IMR-90 (cell line): ENCODE measurements around the gene IGSF3. TPM values are rescaled to one million over a fixed set of nuclear protein-coding genes. Genes with fewer than 3 reads are reported as not detected.

ENCODE experiments used
- ATAC-seq: fragments of 200-7000 bp; cut with Tn5 transposase; 2 replicates; pipeline ENCODE4 v1.9.1; 2020; ENCODE audit warnings: low read depth, mild to moderate bottlenecking, moderate library complexity
- BruUV-seq: library from RNA; stranded (reverse); fragments of 400-500 nt; replicated peaks from 2 replicates; lab custom pipeline; 2021; lab: Mats Ljungman, UMichigan
- CTCF ChIA-PET: fragments of 300-600 bp; formaldehyde crosslinking; extraction: SDS; loops from one replicate; lab custom pipeline; 2021; ENCODE audit warnings: antibody characterized with exemption; lab: Yijun Ruan, JAX
- POLR2A ChIA-PET: fragments of 300-600 bp; sonication (Branson Sonifier 250); formaldehyde crosslinking; loops from one replicate; lab custom pipeline; 2022; ENCODE audit warnings: antibody characterized with exemption; ENCODE audit not compliant: unreplicated experiment; lab: Charles Lee
- DNase-seq: peaks from one replicate; pipeline ENCODE4 v3.0.0; 2013
- H2AFZ ChIP-seq: replicated peaks from 2 replicates; pipeline ENCODE3; 2013; ENCODE audit warnings: low read length, mild to moderate bottlenecking; ENCODE audit not compliant: poor library complexity
- H2AK5ac ChIP-seq: 2 replicates; pipeline ENCODE4 v1.6.1; 2013; ENCODE audit warnings: low read depth, low read length, inconsistent platforms
- H2AK9ac ChIP-seq: replicated peaks from 2 replicates; pipeline ENCODE3; 2013; ENCODE audit warnings: mild to moderate bottlenecking, low read depth, low read length, moderate library complexity; ENCODE audit not compliant: poor library complexity
- H2BK120ac ChIP-seq: 2 replicates; pipeline ENCODE4 v1.6.1; 2013; ENCODE audit warnings: low read depth, low read length, inconsistent platforms
- H2BK15ac ChIP-seq: 3 replicates; pipeline ENCODE4 v1.6.1; 2013; ENCODE audit warnings: low read depth, low read length, inconsistent platforms
- H2BK20ac ChIP-seq: 2 replicates; pipeline ENCODE4 v1.6.1; 2013; ENCODE audit warnings: low read depth, mild to moderate bottlenecking, inconsistent platforms, low read length, moderate library complexity
- H2BK5ac ChIP-seq: 2 replicates; pipeline ENCODE4 v1.6.1; 2013; ENCODE audit warnings: mild to moderate bottlenecking, low read depth, low read length, inconsistent platforms; ENCODE audit not compliant: poor library complexity, severe bottlenecking
- H3K14ac ChIP-seq: replicated peaks from 2 replicates; pipeline ENCODE4 v1.6.1; 2013; ENCODE audit warnings: low read depth, low read length, inconsistent platforms
- H3K18ac ChIP-seq: 2 replicates; pipeline ENCODE4 v1.6.1; 2013; ENCODE audit warnings: low read depth, low read length, control low read depth
- H3K23ac ChIP-seq: 2 replicates; pipeline ENCODE4 v1.6.1; 2013; ENCODE audit warnings: low read depth, low read length, inconsistent platforms
- H3K27ac ChIP-seq: 2 replicates; pipeline ENCODE4 v1.5.1; 2013; ENCODE audit warnings: mild to moderate bottlenecking, control low read depth, low read length; ENCODE audit not compliant: insufficient read depth
- H3K27me3 ChIP-seq: 2 replicates; pipeline ENCODE4 v1.6.1; 2013; ENCODE audit warnings: low read length; ENCODE audit not compliant: control insufficient read depth, insufficient read depth
- H3K36me3 ChIP-seq: 2 replicates; pipeline ENCODE4 v1.6.1; 2013; ENCODE audit warnings: low read length, mixed read lengths; ENCODE audit not compliant: control insufficient read depth, insufficient read depth
- H3K4ac ChIP-seq: 2 replicates; pipeline ENCODE4 v1.6.1; 2013; ENCODE audit warnings: low read depth, low read length, inconsistent platforms
- H3K4me1 ChIP-seq: 2 replicates; pipeline ENCODE4 v1.6.1; 2013; ENCODE audit warnings: low read length, mixed read lengths; ENCODE audit not compliant: control insufficient read depth, insufficient read depth
- H3K4me2 ChIP-seq: 2 replicates; pipeline ENCODE4 v1.6.1; 2013; ENCODE audit warnings: low read depth, mild to moderate bottlenecking, control low read depth, low read length, moderate library complexity
- H3K4me3 ChIP-seq: 2 replicates; pipeline ENCODE4 v1.5.1; 2013; ENCODE audit warnings: low read depth, mild to moderate bottlenecking, control low read depth, low read length, moderate library complexity; ENCODE audit not compliant: insufficient read depth
- H3K56ac ChIP-seq: 2 replicates; pipeline ENCODE4 v1.6.1; 2013; ENCODE audit warnings: low read length, inconsistent platforms; ENCODE audit not compliant: insufficient read depth; ENCODE audit errors: extremely low read depth
- H3K79me1 ChIP-seq, 2 experiments: 2 replicates each; pipeline ENCODE4 v1.6.1; 2013; ENCODE audit warnings: low read length in 2 of 2, inconsistent platforms in 1 of 2, low read depth in 1 of 2
- H3K9ac ChIP-seq: 2 replicates; pipeline ENCODE4 v1.6.1; 2013; ENCODE audit warnings: low read depth, low read length, control low read depth
- H3K9me1 ChIP-seq: 2 replicates; pipeline ENCODE4 v1.6.1; 2013; ENCODE audit warnings: low read length, inconsistent platforms; ENCODE audit not compliant: insufficient read depth
- H3K9me3 ChIP-seq: 2 replicates; pipeline ENCODE4 v1.6.1; 2013; ENCODE audit warnings: low read length; ENCODE audit not compliant: control insufficient read depth, insufficient read depth
- H4K20me1 ChIP-seq: 2 replicates; pipeline ENCODE4 v1.6.1; 2013; ENCODE audit warnings: low read length, inconsistent platforms; ENCODE audit not compliant: insufficient read depth
- H4K5ac ChIP-seq: 2 replicates; pipeline ENCODE4 v1.6.1; 2013; ENCODE audit warnings: mild to moderate bottlenecking, low read depth, low read length, control low read depth
- H4K8ac ChIP-seq, 2 experiments: 2 replicates each; pipeline ENCODE4 v1.6.1; 2013; ENCODE audit warnings: low read depth in 2 of 2, low read length in 2 of 2, control low read depth in 1 of 2, inconsistent platforms in 1 of 2
- H4K91ac ChIP-seq: 2 replicates; pipeline ENCODE4 v1.6.1; 2013; ENCODE audit warnings: low read depth, low read length, inconsistent platforms; ENCODE audit not compliant: insufficient read depth
- BHLHE40 ChIP-seq: fragments of 150-350 bp; IDR thresholded peaks from 2 replicates; pipeline ENCODE4 v1.6.1; 2016; ENCODE audit warnings: mild to moderate bottlenecking, low read depth, low read length
- CEBPB ChIP-seq: IDR thresholded peaks from 2 replicates; pipeline ENCODE4 v1.6.1; 2012; ENCODE audit warnings: low read depth, low read length, improper control_type of control experiment
- CHD1 ChIP-seq: IDR thresholded peaks from 2 replicates; pipeline ENCODE4 v1.6.1; 2012; ENCODE audit warnings: low read depth, low read length, improper control_type of control experiment
- CTCF ChIP-seq: conservative IDR thresholded peaks from 2 replicates; pipeline ENCODE4 v1.5.1; 2012; ENCODE audit warnings: mild to moderate bottlenecking, low read depth, low read length, improper control_type of control experiment
- ELK1 ChIP-seq: fragments of 150-350 bp; IDR thresholded peaks from 2 replicates; pipeline ENCODE4 v1.6.1; 2016; ENCODE audit warnings: low read depth, mild to moderate bottlenecking, low read length, moderate library complexity, borderline replicate concordance
- FOS ChIP-seq: fragments of 150-350 bp; IDR thresholded peaks from 2 replicates; pipeline ENCODE4 v1.6.1; 2016; ENCODE audit warnings: low read depth, low read length
- MAFK ChIP-seq: IDR thresholded peaks from 2 replicates; pipeline ENCODE4 v1.6.1; 2012; ENCODE audit warnings: low read depth, low read length, improper control_type of control experiment
- MAZ ChIP-seq: IDR thresholded peaks from 2 replicates; pipeline ENCODE4 v1.6.1; 2012; ENCODE audit warnings: low read depth, mild to moderate bottlenecking, low read length, improper control_type of control experiment, moderate library complexity, borderline replicate concordance
- MXI1 ChIP-seq: IDR thresholded peaks from 2 replicates; pipeline ENCODE4 v1.6.1; 2012; ENCODE audit warnings: low read depth, mild to moderate bottlenecking, low read length, moderate library complexity, borderline replicate concordance
- NFE2L2 ChIP-seq: fragments of 150-350 bp; IDR thresholded peaks from 2 replicates; pipeline ENCODE4 v1.6.1; 2016; ENCODE audit warnings: low read depth, mild to moderate bottlenecking, low read length
- POLR2A ChIP-seq: IDR thresholded peaks from 2 replicates; pipeline ENCODE4 v1.6.1; 2012; ENCODE audit warnings: mild to moderate bottlenecking, low read depth, low read length
- RAD21 ChIP-seq: IDR thresholded peaks from 2 replicates; pipeline ENCODE4 v1.6.1; 2012; ENCODE audit warnings: low read length, improper control_type of control experiment
- RFX5 ChIP-seq: IDR thresholded peaks from 2 replicates; pipeline ENCODE4 v1.8.0; 2012; ENCODE audit warnings: low read depth, mild to moderate bottlenecking, low read length, moderate library complexity
- SMC3 ChIP-seq: fragments of 150-350 bp; IDR thresholded peaks from 2 replicates; pipeline ENCODE4 v1.6.1; 2016; ENCODE audit warnings: low read depth, mild to moderate bottlenecking, antibody characterized with exemption, low read length, moderate library complexity
- USF2 ChIP-seq: fragments of 150-350 bp; IDR thresholded peaks from 2 replicates; pipeline ENCODE4 v1.6.1; 2017; ENCODE audit warnings: mild to moderate bottlenecking, antibody characterized with exemption, low read length, low read depth
- WGBS, 2 experiments: methylation state at CpG; one replicate each; pipeline versions ENCODE4 v1.1.5 to v1.1.7; 2013; ENCODE audit warnings: missing lambda C conversion rate in 2 of 2; ENCODE audit not compliant: insufficient read length in 1 of 2; ENCODE audit errors: extremely low coverage in 2 of 2; 5-methylcytosine and 5-hydroxymethylcytosine counted together
- dilution Hi-C: fragments of 300-500 bp; cut with HindIII; formaldehyde crosslinking; loops from one replicate; pipeline ENCODE4 v1.14.3; 2018; ENCODE audit warnings: low sequenced_read_pairs; ENCODE audit not compliant: unreplicated experiment
- in situ Hi-C: fragments of 300-500 bp; cut with MboI; formaldehyde crosslinking; loops from 3 replicates; pipeline ENCODE4 v1.14.3; 2019; ENCODE audit warnings: low sequenced_read_pairs, inconsistent platforms, mixed read lengths
- intact Hi-C: fragments of 100-400 bp; cut with micrococcal nuclease; formaldehyde crosslinking; loops from 2 replicates; pipeline ENCODE4 v1.10.0; 2022
- polyA plus RNA-seq, 3 experiments: library from polyadenylated mRNA; depleted of rRNA; stranded (reverse); fragments of >200 nt; gene quantifications; 2 replicates each; pipeline ENCODE4 v1.2.3, GENCODE V29; 2012; ENCODE audit warnings: low replicate concordance in 1 of 3
- total RNA-seq: library from RNA; depleted of rRNA; stranded (reverse); fragments of >200 nt; gene quantifications from 2 replicates; pipeline ENCODE4 v1.2.3, GENCODE V29; 2012

The IGSF3 gene
- total and polyA plus RNA-seq, 2 of the 4 experiments (the other 2 are of a cell fraction): under 0.01 to 0.02 TPM

GRCh38 chr1:116573431-116574095, 94.0 kb downstream of the IGSF3 start:
- H2BK20ac ChIP-seq: no peak overlapping the region
- H3K56ac ChIP-seq: no peak overlapping the region
- H4K5ac ChIP-seq: no peak overlapping the region
- peak overlapping the region; percentile 17 for H2AFZ ChIP-seq
- no TSS peak for BruUV-seq
- no peak overlapping the region for H2AK5ac ChIP-seq
- POLR2A ChIA-PET: no interaction called here
- no peaks in the 10 kb centered on the region for H3K36me3 ChIP-seq
- H2BK120ac ChIP-seq: no peak overlapping the region
- no peak overlapping the region for H2BK5ac ChIP-seq
- H4K8ac ChIP-seq: no peak overlapping the region
- peaks cover 2% of the 10 kb centered on the region; the same call in 1 of the 2 replicates for H3K4me1 ChIP-seq
- H3K4me3 ChIP-seq: no peak overlapping the region
- peaks cover 5% of the 10 kb centered on the region; the same call in 1 of the 2 replicates for H3K9me1 ChIP-seq
- H3K27ac ChIP-seq: no peak overlapping the region
- H3K14ac ChIP-seq: no peak overlapping the region
- no peak overlapping the region for H2BK15ac ChIP-seq
- H3K27me3 ChIP-seq: peaks cover 27% of the 10 kb centered on the region
- H3K4me2 ChIP-seq: no peak overlapping the region
- WGBS, 2 experiments: no CpG with 5 or more reads among the region's 7 CpGs
- no peak overlapping the region for H2AK9ac ChIP-seq
- DNase-seq: peak; percentile 56
- H4K20me1 ChIP-seq: no peaks in the 10 kb centered on the region
- no peak overlapping the region for H3K18ac ChIP-seq
- no peaks in the 10 kb centered on the region for H3K79me1 ChIP-seq
- no peak overlapping the region for H3K9ac ChIP-seq
- H3K4ac ChIP-seq: 0 out of 2 replicates have a peak overlapping the region, but pooled peaks have one; percentile 26
- H3K23ac ChIP-seq: no peak overlapping the region
- dilution Hi-C loops: no loop called here
- intact Hi-C loops: loop anchor here (1.0 to 10.0 kb wide), 3 partner anchors 23 to 482 kb away; no protein-coding TSS in a partner anchor
- CTCF ChIA-PET: interaction anchor here (1.2 kb wide), 1 partner anchor 59 kb away, joined by 4 read pairs; no protein-coding TSS in a partner anchor
- no peak for ATAC-seq
- H4K91ac ChIP-seq: no peak overlapping the region
- in situ Hi-C loops: no loop called here
- H3K9me3 ChIP-seq: no peaks in the 10 kb centered on the region
- TF ChIP-seq CEBPB: no peak
- no peak for TF ChIP-seq SMC3
- no peak for TF ChIP-seq NFE2L2
- TF ChIP-seq MAFK: no peak
- no peak for TF ChIP-seq RAD21
- TF ChIP-seq BHLHE40: no peak
- TF ChIP-seq RFX5: no peak
- no peak for TF ChIP-seq ELK1
- TF ChIP-seq FOS: no peak
- TF ChIP-seq MXI1: no peak
- TF ChIP-seq USF2: no peak
- no peak for TF ChIP-seq MAZ
- no peak for TF ChIP-seq CTCF
- no peak for TF ChIP-seq POLR2A
- no peak for TF ChIP-seq CHD1
